Measurements from ENCODE around the gene CACNA1D. TPM values are rescaled to one million over a fixed set of nuclear protein-coding genes. Genes with fewer than 3 reads are reported as not detected.
"Not testable (repeated sequence)": the region's sequence is repeated elsewhere in the genome, so short reads cannot be mapped to it uniquely, and the experiment has no call there.

CACNA1D gene
- total RNA-seq, 1 donor from 2014 or later = not detected

DNA sequence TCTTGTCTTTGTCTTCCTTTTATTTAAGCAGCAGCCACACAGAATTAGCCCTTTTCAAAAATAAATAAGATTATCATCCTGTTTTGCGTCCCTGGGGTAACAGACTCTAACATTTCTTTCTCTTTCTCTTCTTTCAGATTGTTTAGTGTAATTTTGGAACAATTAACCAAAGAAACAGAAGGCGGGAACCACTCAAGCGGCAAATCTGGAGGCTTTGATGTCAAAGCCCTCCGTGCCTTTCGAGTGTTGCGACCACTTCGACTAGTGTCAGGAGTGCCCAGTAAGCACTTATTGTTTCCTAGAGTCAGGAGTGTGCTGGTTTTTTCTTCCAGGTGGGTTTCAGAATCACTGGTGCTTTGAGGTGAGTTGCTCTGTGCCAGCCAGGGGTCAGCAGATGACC is 165.6 kb downstream of the CACNA1D start:
- no peak for DNase-seq

DNA sequence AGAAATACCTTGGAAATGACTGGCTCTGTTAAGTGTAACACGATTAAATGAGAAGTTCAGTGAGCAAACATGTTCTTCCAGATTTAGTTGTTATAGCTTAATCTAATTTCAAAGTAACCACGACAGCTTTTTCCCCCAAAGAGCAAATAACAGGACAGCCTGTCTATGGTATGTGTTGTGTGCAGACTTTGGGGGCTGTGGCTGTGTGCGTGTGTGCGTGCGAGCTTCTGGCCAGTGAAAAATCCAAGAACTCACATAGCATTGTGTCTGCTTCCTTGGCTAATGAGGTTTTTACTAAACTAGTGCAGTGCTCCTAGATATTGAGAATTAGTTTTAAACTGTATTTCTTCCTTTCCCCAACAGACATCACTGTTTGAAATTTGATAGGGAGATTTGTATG is 167.1 kb downstream of the CACNA1D start:
- no peak for DNase-seq

DNA sequence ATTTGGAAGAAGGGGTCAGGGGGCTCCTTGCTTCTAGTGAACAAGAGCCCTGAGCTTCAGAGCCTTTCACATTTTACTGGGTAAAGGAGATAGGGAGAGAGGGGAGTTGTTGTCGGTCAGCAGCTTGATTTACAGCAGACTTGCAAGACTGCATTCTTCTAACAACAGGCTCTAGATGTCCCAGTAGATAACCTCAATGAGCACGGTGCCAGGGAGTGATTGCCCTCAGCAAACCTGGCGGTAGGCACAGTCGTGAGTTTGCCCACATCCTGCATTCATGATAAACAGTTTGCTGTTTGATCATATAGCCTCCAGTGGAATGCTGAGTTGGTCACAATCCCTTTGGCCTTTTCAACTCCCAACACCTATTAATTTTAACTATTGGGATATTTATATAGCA is 170.4 kb downstream of the CACNA1D start:
- not testable (repeated sequence) for DNase-seq

DNA sequence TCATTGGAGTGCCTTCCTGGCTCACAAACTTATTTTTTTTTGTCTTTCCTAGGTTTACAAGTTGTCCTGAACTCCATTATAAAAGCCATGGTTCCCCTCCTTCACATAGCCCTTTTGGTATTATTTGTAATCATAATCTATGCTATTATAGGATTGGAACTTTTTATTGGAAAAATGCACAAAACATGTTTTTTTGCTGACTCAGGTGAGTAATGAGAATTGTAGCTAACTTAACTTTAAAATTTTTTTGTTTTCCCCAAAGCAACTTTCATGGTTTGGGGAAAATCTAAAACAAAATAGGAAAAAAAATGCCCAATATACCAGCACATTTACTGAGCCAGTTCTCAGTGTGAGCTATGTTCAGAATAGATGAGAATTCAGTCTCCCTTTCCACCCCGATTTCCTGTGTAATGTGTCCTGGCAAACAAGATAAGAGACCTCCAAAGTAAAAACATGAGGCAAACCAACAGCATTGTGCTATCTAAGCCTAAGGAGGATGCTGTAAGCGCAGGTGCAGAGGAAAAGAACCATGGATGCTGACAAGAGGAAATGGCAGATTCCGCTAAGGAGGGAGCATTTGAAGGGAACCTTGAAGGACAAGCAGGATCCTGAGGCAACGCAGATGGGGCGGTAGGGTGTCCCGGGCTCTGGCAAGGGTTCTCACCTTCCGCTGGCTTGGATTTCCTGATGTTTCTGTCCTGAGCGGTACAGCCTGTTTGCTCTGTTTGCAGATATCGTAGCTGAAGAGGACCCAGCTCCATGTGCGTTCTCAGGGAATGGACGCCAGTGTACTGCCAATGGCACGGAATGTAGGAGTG is 171.4 kb downstream of the CACNA1D start:
- no peak for DNase-seq

DNA sequence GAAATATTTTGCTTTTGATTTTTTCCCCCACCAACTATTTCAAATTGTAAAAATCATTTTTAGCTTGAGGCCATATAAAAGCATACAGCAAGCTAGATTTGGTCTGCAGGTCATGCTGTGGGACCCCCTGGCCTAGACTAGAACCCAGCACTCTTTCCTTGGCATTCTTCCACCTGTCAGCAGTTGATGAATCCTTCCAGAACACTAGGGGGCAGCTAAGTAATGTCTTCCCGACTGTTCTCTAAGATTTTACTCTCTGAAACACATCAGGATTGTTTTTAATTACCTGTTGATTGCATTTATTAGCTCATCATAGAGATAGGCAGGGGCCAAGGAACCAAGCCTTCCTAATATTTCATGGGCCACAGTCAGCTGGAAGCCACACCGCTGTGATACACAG is 174.5 kb downstream of the CACNA1D start:
- DNase-seq = peak; percentile 5

DNA sequence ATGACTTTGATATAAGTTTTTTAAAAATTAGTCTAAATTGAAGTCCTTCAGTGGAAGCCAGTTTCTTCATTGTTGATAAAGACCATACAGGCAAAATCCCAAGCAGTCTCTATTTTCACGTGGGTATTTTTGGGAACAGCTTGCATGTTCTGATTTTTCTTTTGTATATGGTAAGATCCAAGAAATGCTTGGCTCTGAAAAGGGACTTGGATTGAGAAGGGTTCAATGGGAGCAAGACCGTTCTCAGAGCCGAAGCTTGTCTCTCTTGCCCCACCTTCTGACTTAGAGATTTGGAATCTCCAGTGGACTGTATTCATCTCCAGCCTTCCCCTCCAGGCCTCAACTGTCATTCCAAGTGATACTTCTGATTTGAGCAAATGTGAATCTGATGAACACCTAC is 176.3 kb downstream of the CACNA1D start:
- DNase-seq = no peak

DNA sequence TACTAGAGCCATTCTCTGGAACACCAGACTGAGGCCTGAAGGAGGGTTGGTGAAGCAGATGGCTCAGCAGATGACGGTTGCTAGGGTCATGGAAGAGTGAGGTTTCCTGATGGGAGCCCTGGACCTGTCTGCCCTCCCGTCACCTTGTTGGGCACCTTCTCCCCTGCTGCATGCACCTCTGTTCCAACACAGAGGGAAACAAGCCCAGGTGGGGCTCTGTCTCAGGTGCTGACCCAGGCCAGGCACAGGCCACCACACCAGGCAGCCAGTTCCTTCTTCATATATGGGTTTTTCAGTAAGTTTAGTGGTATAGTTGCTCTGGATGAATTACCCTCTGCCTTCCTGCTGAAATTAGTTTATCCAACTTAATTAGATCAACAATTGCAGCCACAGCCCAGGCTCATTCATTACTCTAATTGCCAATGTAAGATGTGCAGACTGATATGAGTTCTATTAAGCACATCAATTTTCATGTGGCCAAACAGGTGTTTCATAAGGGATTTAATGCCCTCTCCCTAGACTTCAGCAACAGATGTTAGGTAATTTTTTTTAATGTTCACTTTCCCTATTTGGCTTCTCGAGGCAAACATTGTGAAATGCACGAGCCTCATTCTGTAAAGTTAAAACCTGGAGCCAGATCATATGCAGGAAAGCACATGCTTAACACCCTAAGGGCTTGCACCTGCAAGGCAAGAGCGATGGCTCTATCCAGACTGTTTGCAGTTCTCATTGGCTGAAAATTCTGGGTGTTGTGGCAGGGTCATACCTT is 177.0 kb downstream of the CACNA1D start:
- no peak for DNase-seq

DNA sequence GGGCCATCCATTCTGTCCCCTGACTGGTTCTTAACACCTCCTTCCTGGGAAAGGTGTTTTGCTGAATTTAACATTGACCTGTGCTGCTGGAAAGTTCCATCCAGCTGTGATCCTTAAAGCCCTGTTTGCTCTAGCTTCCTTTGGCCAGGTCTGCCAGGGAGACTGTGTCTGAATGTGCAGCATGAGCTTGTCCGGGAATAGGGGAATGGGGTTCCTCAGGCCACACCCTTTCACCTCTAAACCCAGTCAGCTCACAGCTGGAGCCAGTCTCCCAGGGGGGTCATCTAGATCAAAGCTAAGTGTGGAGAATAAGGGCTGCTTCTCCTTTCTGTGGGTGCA is 177.5 kb downstream of the CACNA1D start:
- DNase-seq = no peak

DNA sequence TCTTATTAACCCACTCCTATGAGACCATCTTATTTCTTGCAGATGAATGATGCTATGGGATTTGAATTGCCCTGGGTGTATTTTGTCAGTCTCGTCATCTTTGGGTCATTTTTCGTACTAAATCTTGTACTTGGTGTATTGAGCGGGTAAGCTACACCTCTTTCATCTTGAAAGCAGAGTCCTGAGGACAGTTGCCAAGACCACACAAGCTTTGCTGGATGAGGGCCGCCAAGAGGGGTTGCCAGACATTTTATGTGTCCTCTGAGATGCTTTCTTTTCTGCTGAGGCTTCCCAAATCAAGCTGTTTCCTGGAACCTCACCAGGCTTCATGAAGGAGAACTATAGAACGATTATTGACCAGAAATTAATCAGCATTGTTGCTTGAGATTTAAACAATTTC is 178.6 kb downstream of the CACNA1D start:
- no peak for DNase-seq

DNA sequence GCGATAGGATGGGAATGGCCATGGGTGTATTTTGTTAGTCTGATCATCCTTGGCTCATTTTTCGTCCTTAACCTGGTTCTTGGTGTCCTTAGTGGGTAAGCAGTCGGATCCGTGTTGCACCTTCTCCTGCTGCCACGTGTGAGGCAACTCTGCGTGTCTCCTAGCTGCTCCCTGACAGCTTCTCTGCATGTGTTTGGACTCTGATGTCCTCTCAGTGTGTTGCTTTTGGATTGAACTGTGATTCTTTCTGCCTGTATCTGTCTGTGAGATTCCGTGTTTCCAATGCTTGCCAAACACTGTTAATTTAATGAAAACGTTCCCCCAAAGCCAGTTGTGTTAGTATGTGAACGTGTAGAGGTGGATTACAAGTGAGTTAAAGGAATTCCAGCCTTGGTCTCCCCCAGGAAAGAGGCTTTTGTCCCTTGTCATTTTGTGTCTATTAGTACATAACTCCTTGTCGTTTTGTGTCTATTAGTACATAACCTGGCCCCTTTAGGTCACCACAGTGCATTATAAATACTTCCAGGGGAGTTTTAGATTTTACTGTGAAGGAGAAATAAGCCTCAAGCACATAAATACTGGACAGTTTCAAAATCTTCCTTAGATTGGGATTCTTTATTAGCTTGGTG is 179.4 kb downstream of the CACNA1D start:
- DNase-seq = no peak

DNA sequence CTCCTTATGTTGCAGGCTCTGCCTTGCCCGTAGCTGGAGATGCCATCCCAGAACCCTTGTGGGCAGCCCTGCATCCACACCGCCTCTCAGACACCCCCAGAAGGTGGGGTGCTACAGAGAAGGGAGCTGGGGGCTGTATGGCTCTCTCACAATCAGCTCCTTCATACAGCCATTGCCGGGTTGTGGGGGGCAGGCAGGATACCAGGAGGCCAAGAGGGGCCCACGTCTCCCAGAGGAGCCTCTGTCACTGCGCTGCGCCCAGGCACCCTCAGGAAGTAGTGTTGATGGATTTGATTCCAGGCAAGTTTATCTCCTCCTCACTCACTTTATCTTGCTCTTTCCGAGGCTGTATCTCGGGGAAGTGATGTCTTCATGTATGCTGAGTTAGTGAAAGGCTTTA is 180.2 kb downstream of the CACNA1D start:
- DNase-seq = no peak

DNA sequence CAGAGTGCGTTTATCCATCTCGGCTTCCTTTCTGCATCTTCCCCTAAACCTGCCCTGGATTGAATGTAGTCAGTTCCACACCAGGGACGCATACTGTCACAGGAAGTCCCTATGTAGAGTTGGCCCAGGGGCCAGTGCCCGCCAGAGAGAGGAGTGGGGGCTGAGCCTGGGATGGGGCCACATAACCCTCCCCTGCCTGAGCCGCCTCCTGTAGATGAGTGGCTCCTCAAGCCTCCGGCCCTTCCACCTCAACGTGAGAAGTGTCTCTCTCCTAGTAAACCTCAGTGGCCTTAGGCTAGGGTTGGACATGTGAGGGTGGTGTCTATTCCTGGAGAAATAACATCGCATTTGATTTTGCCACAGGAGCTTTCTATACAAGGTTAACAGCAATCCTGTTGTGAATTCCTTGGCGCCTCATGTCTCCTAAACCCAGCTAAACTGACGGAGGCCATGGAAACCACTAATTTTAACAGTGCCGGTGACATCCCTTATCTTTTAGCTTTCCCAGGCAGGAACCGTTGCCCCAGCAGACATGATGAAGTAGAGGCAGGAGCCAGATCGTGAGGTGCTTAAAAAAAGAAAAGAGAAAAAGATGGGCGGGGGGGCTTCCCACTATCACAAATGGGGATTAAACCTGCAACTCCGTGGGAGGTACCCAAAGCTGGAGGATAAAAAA is 180.7 kb downstream of the CACNA1D start:
- no peak for DNase-seq

DNA sequence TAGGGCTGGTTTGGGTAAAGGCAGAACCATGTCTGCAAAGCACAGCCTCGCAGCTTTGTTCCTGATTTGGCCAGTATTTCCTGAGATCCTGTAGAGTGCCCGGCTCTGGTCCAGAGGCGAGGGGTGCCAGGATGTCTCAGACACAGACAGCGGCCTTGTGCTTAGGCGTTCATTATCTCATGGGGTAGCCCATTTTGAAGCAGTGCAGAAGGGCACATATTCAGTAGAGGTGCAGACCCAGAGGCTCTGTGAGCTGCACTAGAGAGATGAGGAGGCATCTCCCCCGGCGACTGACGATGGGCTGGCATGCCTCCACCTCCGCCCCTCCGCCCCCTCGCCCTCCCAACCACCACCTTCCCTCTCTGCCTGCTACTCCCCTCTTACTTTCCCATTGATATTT is 181.5 kb downstream of the CACNA1D start:
- DNase-seq = no peak

DNA sequence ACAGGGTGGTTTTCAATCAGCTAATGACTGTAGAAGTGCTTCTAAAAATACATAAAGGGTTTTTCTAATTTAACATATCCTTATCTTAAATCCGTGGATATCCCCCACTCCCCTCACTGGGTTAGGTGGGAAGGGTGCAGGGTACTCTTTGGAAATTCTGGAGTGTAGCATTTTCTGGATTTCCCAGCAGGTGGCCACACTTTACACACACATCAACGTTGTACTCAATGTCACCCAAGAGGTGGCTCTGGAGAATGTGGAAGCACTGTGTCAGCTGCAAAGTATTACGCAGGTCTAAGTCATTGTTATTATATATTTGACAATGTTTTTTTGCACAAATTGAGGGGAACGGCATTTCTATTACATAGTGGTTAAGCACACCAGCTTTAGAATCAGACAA is 183.0 kb downstream of the CACNA1D start:
- no peak for DNase-seq

DNA sequence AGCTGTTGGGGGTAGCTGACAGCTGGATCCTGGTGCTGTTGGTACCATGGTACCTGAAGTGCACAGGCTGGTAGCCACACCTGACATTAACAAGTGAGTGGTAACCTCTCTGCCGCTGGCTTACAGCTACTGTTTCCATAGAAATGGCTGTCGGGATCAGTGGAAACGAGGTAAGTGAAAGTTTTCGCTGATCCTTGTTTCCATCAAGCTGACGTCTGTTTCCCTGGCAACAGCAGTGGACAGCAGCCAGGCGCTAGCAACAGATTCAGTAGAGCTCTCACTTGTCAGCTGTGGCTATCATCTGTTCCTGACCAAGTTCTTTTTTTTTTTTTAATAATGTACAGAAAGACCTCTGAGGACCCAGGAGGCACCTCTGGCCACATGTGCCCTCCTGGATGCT is 185.6 kb downstream of the CACNA1D start:
- no peak for DNase-seq

DNA sequence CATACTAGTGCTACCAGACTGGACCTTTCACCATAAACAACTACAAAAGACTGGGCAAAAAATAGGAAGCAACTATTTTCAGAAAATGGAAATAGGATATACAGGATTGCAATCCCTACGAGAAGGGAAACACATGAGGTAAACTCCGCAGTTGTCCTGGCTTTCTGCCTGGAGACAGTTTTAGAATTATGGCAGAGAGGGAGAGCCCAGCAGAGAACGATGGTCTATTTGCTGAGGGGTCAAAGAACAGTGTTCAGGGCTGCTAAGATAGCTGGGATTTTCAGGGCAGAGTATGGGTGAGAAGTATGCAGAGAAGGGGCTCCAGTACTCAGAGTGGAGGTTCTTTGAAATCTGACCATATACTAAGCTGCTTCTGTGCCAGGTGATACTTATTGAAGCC is 188.4 kb downstream of the CACNA1D start:
- no peak for DNase-seq

DNA sequence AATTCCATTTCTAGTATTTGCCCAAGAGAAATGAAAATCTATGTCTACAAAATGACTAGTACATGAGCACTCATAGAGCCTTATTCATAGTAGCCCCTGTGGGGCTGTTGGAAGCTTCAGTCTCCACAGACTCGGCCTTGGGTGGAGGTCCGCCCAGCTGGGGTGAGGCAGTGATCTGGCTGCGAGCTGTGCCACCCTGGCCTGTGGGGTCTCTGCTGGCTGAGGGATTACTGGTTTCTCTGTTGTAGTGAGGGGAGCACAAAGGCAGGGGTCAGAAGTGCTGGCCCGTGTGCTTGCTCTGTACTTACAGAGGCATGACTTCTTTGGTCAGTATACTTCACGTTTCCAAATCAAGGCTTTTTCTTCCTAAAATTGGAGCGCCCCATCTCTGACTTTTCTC is 193.7 kb downstream of the CACNA1D start:
- DNase-seq = no peak

DNA sequence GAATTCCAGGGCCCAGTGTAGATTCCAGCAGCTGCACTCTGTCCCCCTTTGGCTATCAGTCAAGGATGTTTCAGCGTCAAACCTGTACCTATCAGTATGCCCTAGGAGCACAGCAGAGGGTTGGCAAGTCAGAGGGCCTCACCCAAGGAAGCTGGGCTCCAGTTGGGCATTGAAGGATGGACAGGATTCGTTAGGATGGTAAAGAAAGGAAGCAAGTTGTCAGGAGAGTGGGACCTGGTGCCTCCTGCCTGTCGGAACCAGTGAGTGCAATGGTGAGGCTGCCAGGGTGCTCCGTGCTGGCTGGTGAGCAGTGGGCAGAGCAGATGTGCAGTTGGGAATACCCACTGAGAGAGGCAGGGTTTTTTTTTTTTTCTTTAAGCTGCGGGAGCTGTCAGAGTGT is 194.6 kb downstream of the CACNA1D start:
- DNase-seq = no peak

DNA sequence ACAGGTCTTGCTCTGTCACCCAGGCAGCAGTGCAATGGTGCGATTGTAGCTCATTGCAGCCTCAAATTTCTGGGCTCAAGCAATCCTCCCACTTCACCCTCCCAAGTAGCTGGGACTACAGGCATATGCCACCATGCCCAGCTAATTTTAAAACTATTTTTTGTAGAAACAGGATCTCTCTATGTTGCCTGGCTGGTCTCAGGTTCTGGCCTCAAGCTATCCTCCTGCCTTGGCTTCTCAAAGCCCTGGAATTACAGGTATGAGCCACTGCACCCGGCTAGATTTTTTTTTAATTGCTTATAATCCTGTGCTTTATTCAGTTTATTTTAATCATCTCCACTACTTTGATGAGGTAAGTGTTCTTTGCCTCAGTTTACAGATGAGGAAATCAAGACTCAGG is 195.3 kb downstream of the CACNA1D start:
- DNase-seq = no peak

DNA sequence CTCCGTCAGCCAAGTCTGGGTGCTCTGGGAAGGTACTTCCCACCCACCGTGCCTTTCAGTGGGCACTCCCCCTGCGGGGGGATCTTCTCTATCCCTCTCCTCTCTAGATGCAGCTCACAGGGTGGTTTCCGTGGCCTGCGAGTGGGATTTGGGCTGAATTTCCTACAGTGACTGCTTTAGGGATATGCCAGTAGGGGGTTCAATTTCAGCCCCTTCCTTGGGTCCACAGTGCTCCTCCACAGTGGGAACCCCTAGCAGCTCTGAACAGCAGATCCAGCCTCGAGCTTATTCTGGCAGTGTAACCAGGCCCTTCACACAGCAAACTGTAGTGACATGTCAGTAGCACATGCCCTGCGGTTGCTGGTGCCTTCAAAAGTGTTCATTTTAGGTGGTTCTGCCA is 196.1 kb downstream of the CACNA1D start:
- DNase-seq = no peak

DNA sequence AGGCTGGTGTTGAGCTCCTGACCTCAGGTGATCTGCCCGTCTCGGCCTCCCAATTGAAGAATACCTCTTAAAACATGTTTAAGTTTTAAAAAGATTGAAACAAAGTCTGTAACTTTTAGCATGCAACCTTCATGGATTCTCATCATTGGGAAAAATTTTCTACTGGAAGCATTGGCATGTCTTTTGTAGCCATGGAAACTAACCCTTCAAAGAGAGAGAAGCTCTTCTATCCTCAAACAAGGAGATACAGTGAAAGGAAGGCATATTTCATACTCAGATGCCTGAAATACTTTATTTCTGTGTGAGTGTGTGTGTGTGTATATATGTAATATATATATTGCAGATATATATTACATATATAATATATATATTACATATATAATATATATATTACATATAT is 196.9 kb downstream of the CACNA1D start:
- no peak for DNase-seq

DNA sequence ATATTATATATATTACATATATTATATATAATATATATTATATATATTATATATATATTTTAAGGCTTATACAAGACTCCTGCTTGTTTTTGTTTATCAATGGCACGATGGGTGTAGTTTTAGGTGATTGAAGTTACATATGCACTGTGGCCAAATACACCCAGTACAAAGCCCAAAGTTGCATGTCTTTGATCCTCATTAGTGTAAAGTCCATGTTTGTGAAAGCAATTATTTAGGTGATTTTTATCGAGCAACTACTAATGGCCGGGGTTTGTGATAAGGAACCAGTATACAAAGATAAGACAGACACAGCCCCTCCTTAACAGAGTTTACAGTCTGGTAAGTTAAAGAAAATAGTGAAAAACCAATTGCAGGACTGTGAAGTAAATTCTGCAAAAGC is 197.5 kb downstream of the CACNA1D start:
- no peak for DNase-seq

DNA sequence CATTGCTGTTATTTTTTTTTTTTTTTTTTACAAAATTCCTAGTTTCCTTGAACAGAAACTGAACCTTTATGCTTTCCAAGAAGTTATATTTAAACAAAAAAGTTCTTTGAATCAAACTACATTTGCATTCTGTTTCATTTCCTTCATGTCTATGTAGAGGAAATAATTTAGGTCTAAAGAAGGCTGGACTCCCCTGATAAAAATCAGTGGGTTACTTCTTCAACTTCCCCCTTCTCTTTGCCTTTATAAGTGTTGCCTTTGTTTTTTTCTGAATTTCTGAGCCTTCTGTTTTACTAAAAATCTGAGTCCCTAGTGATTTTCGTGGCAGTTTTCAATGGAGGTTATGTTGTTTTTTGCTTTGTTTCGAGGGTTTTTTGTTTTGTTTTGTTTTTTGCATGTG is 199.0 kb downstream of the CACNA1D start:
- no peak for DNase-seq

Data from dermis blood vessel endothelial cell (primary cell).